Measurements from ENCODE around the gene APOB.

APOB gene

GRCh38 chr2:21043744-21044532 lies at the start of gene APOB:
APOB (minus strand) TSS chr2:21044073; CDS start chr2:21043945, 128 bp downstream.
- DNase-seq (ENCODE audit: low spot score) = no peak

- no peak for DNase-seq (ENCODE audit: low spot score)
These were observed 48.5 kb upstream of the APOB start for GRCh38 chr2:21092308-21092869.

GRCh38 chr2:21084401-21084800 lies 40.5 kb upstream of the APOB start:
- DNase-seq (ENCODE audit: low spot score) = no peak

- no peak for DNase-seq (ENCODE audit: low spot score)
These were observed 39.6 kb upstream of the APOB start for GRCh38 chr2:21083482-21083881.

- DNase-seq (ENCODE audit: low spot score) = no peak
These were observed 34.4 kb upstream of the APOB start for GRCh38 chr2:21078296-21078695.

- no peak for DNase-seq (ENCODE audit: low spot score)
These were observed 28.8 kb upstream of the APOB start for GRCh38 chr2:21072477-21073242.

GRCh38 chr2:21070341-21071257 lies 26.7 kb upstream of the APOB start:
- no peak for DNase-seq (ENCODE audit: low spot score)

GRCh38 chr2:21069746-21070340 lies 26.0 kb upstream of the APOB start:
- no peak for DNase-seq (ENCODE audit: low spot score)

- DNase-seq (ENCODE audit: low spot score) = no peak
These were observed 24.1 kb upstream of the APOB start for GRCh38 chr2:21067859-21068537.

GRCh38 chr2:21067125-21067524 lies 23.3 kb upstream of the APOB start:
- no peak for DNase-seq (ENCODE audit: low spot score)

GRCh38 chr2:21059885-21060610 lies 16.2 kb upstream of the APOB start:
- no peak for DNase-seq (ENCODE audit: low spot score)

GRCh38 chr2:21057097-21057496 lies 13.2 kb upstream of the APOB start:
- DNase-seq (ENCODE audit: low spot score) = no peak

GRCh38 chr2:21055879-21056790 lies 12.3 kb upstream of the APOB start:
- DNase-seq (ENCODE audit: low spot score) = no peak

GRCh38 chr2:21055451-21055850 lies 11.6 kb upstream of the APOB start:
- no peak for DNase-seq (ENCODE audit: low spot score)

- no peak for DNase-seq (ENCODE audit: low spot score)
These were observed 10.1 kb upstream of the APOB start for GRCh38 chr2:21054011-21054410.

- no peak for DNase-seq (ENCODE audit: low spot score)
These were observed 8.2 kb upstream of the APOB start for GRCh38 chr2:21052044-21052443.

- DNase-seq (ENCODE audit: low spot score) = no peak
These were observed 6.3 kb upstream of the APOB start for GRCh38 chr2:21050164-21050563.

- no peak for DNase-seq (ENCODE audit: low spot score)
These were observed 3.5 kb upstream of the APOB start for GRCh38 chr2:21047141-21048009.
